Pancreas (tissue), 10 donors: ENCODE results near the gene HOXA6. TPM values are rescaled to one million over a fixed set of nuclear protein-coding genes. Genes with fewer than 3 reads are reported as not detected.
A peak's percentile ranks its signal among the peaks of the same experiment; 100 is the strongest.

Experiments used
- ATAC-seq, 4 donors: fragments of 200-7000 bp; cut with Tn5 transposase; one replicate each; pipeline versions ENCODE4 v1.8.0 to v1.9.1; 2020; ENCODE audit warnings: mild to moderate bottlenecking in 4 of 4, moderate library complexity in 4 of 4
- DNase-seq, 6 donors: peaks; one replicate each; pipeline ENCODE4 v3.0.0-alpha.2; 2020
- FAIRE-seq: peaks from 2 replicates; lab custom pipeline; 2012; peaks lifted over from hg19 to GRCh38; lab: Jason Lieb, UNC
- H3K27ac ChIP-seq, 4 donors: fragments of 200-600 bp; sonication (generic); 1 replicate in 3 of 4; 2 replicates in 1 of 4; pipeline versions ENCODE4 v1.5.0 to v1.8.0; 2020
- H3K27me3 ChIP-seq, 4 donors: fragments of 200-600 bp; one replicate each; pipeline ENCODE4 v1.8.0; 2021
- H3K36me3 ChIP-seq, 3 donors: fragments of 200-600 bp; sonication (generic) in 1 of 3; one replicate each; pipeline versions ENCODE4 v1.5.0 to v1.8.0; 2020 to 2021
- H3K4me1 ChIP-seq, 3 donors: fragments of 200-600 bp; one replicate each; pipeline ENCODE4 v1.8.0; 2021
- H3K4me3 ChIP-seq, 4 donors: fragments of 200-600 bp; sonication (generic) in 2 of 4; one replicate each; pipeline versions ENCODE4 v1.5.0 to v1.8.0; 2020 to 2021
- H3K9me3 ChIP-seq, 4 donors: fragments of 200-600 bp; one replicate each; pipeline ENCODE4 v1.8.0; 2021
- CTCF ChIP-seq, 4 donors: fragments of 200-600 bp; sonication (generic) in 3 of 4; IDR thresholded peaks; one replicate each; pipeline versions ENCODE4 v1.5.0 to v1.8.0; 2021; ENCODE audit warnings: antibody characterized with exemption in 4 of 4
- WGBS, 2 donors: extraction: QIAGEN DNeasy Blood & Tissue Kit; methylation state at CpG; one replicate each; pipeline ENCODE4 v1.1.7; 2013; 5-methylcytosine and 5-hydroxymethylcytosine counted together
- intact Hi-C, 3 donors: fragments of 100-400 bp; cut with DNase I; formaldehyde crosslinking; loops; one replicate each; pipeline versions ENCODE4 v1.11.1 to v1.14.2; 2022
- polyA plus RNA-seq, 2 donors: library from polyadenylated mRNA; stranded (reverse); fragments of 200-250 nt; gene quantifications; one replicate each; pipeline ENCODE4 v1.2.3, GENCODE V29; 2013
- total RNA-seq, 6 donors: library from RNA; stranded (reverse); fragmentation: NEBNext Ultra II Directional in 4 of 6; extraction: Animal tissue kit (Norgen Biotek cat#: 25700) in 4 of 6; gene quantifications; one replicate each; pipeline versions ENCODE4 v1.2.1 to v1.2.4, GENCODE V29; 2021 to 2023
- donor health status: healthy with polysubstance abuse.
- donor health status: DM: no; HTN: no; CAD: no; lungs with moderate emphysema.
- donor health status: DM: no; HTN: no; CAD: no.
- donor health status: control.
- donor health status: control.
- donor health status: Bipolar disorder and iron deficiency.
- donor health status: DM: yes; HTN: yes; CAD: no.
- donor health status: DM: no; HTN: no; CAD: no.
- donor health status: DM: no; HTN: no; CAD: no.
- donor health status: DM: yes; HTN: yes; CAD: no.

Gene HOXA6
- total and polyA plus RNA-seq, 8 donors, result 0.12 to 0.34 TPM; not detected in 6

GRCh38 chr7:27193335-27194001 lies 45.9 kb upstream of the HOXA6 start:
- Histone ChIP-seq H3K36me3 (no peaks in the 10 kb centered on the region), H3K27me3 (peaks cover 4 to 91% (median 42%) of the 10 kb centered on the region in 4 donors), H3K4me3 (peak overlapping the region; percentile 5 to 41 (median 12)), H3K9me3 (no peaks in the 10 kb centered on the region), H3K27ac (no peak overlapping the region), H3K4me1 (peaks cover 0 to 11% (median 0%) of the 10 kb centered on the region in 3 donors)
- ATAC-seq (no peak), FAIRE-seq (no peak), DNase-seq (peak in 1 of 6 donors; percentile 13)
- no peak for TF ChIP-seq CTCF (IDR thresholded peaks at IDR 0.05)
- intact Hi-C loops, result loop anchor here in 2 of 3 donors (10.0 kb wide), 2 partner anchors 731 to 831 kb away; no protein-coding TSS in a partner anchor
- WGBS, 2 donors, result 17 to 18% methylated on average over 29 of the region's 29 CpGs

GRCh38 chr7:27192546-27193334 lies 45.2 kb upstream of the HOXA6 start:
- FAIRE-seq, result no peak
- no peaks in the 10 kb centered on the region for H3K36me3 ChIP-seq
- DNase-seq, result peak in 2 of 6 donors; percentile 16 to 67
- WGBS, 2 donors, result 4 to 5% methylated on average over 76 to 78 of the region's 78 CpGs
- H3K4me1 ChIP-seq, result peaks cover 0 to 14% (median 0%) of the 10 kb centered on the region in 3 donors
- peak overlapping the region; percentile 5 to 41 (median 12) for H3K4me3 ChIP-seq
- no peak for TF ChIP-seq CTCF (IDR thresholded peaks at IDR 0.05)
- peak; percentile 41 to 63 (median 48) for ATAC-seq
- no peaks in the 10 kb centered on the region for H3K9me3 ChIP-seq
- intact Hi-C loops, result loop anchor here in 2 of 3 donors (10.0 kb wide), 2 partner anchors 732 to 832 kb away; no protein-coding TSS in a partner anchor
- no peak overlapping the region for H3K27ac ChIP-seq
- H3K27me3 ChIP-seq, result peaks cover 4 to 90% (median 40%) of the 10 kb centered on the region in 4 donors

- Histone ChIP-seq H3K9me3 (no peaks in the 10 kb centered on the region), H3K4me1 (peaks cover 0 to 14% (median 0%) of the 10 kb centered on the region in 3 donors), H3K27ac (no peak overlapping the region), H3K27me3 (peaks cover 4 to 90% (median 37%) of the 10 kb centered on the region in 4 donors), H3K36me3 (no peaks in the 10 kb centered on the region), H3K4me3 (peak overlapping the region in 2 of 4 donors; percentile 20 to 41)
- FAIRE-seq (no peak), ATAC-seq (peak in 3 of 4 donors; percentile 13 to 20 (median 18)), DNase-seq (peak in 2 of 6 donors; percentile 13 to 67)
- 12 to 13% methylated on average over 23 to 42 of the region's 42 CpGs for WGBS, 2 donors
- intact Hi-C loops, result loop anchor here in 2 of 3 donors (10.0 kb wide), 2 partner anchors 733 to 833 kb away; no protein-coding TSS in a partner anchor
- TF ChIP-seq CTCF (IDR thresholded peaks at IDR 0.05), result no peak
Observed at GRCh38 chr7:27191833-27192545, 44.4 kb upstream of the HOXA6 start.

DNA sequence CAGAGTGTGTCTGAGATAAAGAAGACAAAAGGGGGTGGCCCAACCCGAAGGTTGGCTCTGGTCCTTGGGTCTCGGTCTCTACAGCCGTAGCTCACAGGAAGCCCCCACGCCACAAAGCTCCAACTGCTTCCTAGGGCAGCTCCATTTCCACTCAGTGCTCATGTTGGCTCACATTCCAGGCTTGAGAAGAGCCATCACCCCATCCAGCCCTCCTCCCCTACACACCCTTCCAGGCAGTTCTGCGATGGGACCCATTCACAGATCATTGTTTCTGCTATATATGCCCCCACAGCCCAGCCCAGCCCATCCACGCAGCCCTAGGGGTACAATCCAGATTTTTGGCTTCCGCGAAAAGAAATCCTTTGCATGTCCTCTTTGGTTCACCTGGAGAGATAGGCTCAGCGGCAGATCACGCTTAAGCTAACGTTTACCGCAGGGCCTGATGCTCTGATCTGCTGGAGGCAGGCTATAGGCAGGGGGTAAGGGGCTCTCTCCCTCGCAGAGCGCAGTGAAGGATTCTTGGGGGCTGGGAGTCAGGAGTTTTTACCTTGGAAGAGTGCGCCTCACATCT lies 43.7 kb upstream of the HOXA6 start:
- WGBS, 2 donors, result 26 to 36% methylated on average over 15 of the region's 15 CpGs
- no peak for TF ChIP-seq CTCF (IDR thresholded peaks at IDR 0.05)
- ATAC-seq, result no peak
- Histone ChIP-seq H3K27me3 (peaks cover 4 to 90% (median 33%) of the 10 kb centered on the region in 4 donors), H3K9me3 (no peaks in the 10 kb centered on the region), H3K27ac (no peak overlapping the region), H3K36me3 (no peaks in the 10 kb centered on the region), H3K4me3 (no peak overlapping the region), H3K4me1 (peaks cover 0 to 14% (median 0%) of the 10 kb centered on the region in 3 donors)
- intact Hi-C loops, result loop anchor here in 2 of 3 donors (10.0 kb wide), 2 partner anchors 734 to 834 kb away; no protein-coding TSS in a partner anchor
- FAIRE-seq, result no peak
- DNase-seq, result peak in 1 of 6 donors; percentile 39
